Right lobe of liver (tissue), 4 donors: Measurements from ENCODE around the gene SSRP1.

Experiments used
- CTCF ChIP-seq, 4 donors: fragments of 200-600 bp in 3 of 4; fragments of 450-650 bp in 1 of 4; IDR thresholded peaks; one replicate each; pipeline versions ENCODE4 v1.5.1 to v1.8.0; 2016 to 2022; ENCODE audit warnings: antibody characterized with exemption in 4 of 4, mild to moderate bottlenecking in 2 of 4
- POLR2A ChIP-seq: fragments of 450-650 bp; IDR thresholded peaks from one replicate; pipeline ENCODE4 v1.6.1; 2017; ENCODE audit warnings: antibody characterized with exemption, mild to moderate bottlenecking
- donor health status: DM: no; HTN: no; CAD: no.
- donor health status: DM: no; HTN: no; CAD: no.
- donor health status: DM: no; HTN: yes; CAD: no.

- TF ChIP-seq CTCF (IDR thresholded peaks at IDR 0.05) (no peak), POLR2A (no peak)
These were observed 41.4 kb upstream of the SSRP1 start for GRCh38 chr11:57377107-57377506.
